ENCODE results near the gene RAB27B.

RAB27B gene

GRCh38 chr18:54931152-54931551 is 102.9 kb downstream of the RAB27B start:
- H3K9ac ChIP-seq (ENCODE audit: low read length) = no peak overlapping the region
- no peaks in the 10 kb centered on the region for H3K79me2 ChIP-seq (ENCODE audit: insufficient read depth, low read length)
- no peak overlapping the region for H3K4me2 ChIP-seq (ENCODE audit: low read length)
- TF ChIP-seq EZH2 (IDR thresholded peaks at IDR 0.05; ENCODE audit: borderline replicate concordance, low read length) (no peak), CTCF (IDR thresholded peaks at IDR 0.05; ENCODE audit: low read length) (no peak)
- H3K27ac ChIP-seq (ENCODE audit: low read depth, low read length, poor library complexity, severe bottlenecking) = no peak overlapping the region
- no peaks in the 10 kb centered on the region for H3K9me3 ChIP-seq (ENCODE audit: low read length)
- no peaks in the 10 kb centered on the region for H3K27me3 ChIP-seq (ENCODE audit: insufficient read depth, low read length)
- H3K36me3 ChIP-seq (ENCODE audit: insufficient read depth, low read length) = no peaks in the 10 kb centered on the region
- H3K4me1 ChIP-seq (ENCODE audit: insufficient read depth, low read length, severe bottlenecking) = no peaks in the 10 kb centered on the region
- no peaks in the 10 kb centered on the region for H4K20me1 ChIP-seq (ENCODE audit: insufficient read depth, low read length)
- H3F3A ChIP-seq (ENCODE audit: insufficient read depth, low read length) = no peaks in the 10 kb centered on the region; the same call in 1 of the 2 replicates
- no peak overlapping the region for H2AFZ ChIP-seq (ENCODE audit: low read length)
- no peaks in the 10 kb centered on the region for H3K9me2 ChIP-seq (ENCODE audit: low read depth, low read length)
- no peak overlapping the region for H3K4me3 ChIP-seq (ENCODE audit: low read depth, low read length, poor library complexity, severe bottlenecking)

- Histone ChIP-seq H3K79me2 (ENCODE audit: insufficient read depth, low read length) (no peaks in the 10 kb centered on the region), H3K9me2 (ENCODE audit: low read depth, low read length) (no peaks in the 10 kb centered on the region), H3K9ac (ENCODE audit: low read length) (no peak overlapping the region), H3F3A (ENCODE audit: insufficient read depth, low read length) (no peaks in the 10 kb centered on the region; the same call in 1 of the 2 replicates), H3K4me1 (ENCODE audit: insufficient read depth, low read length, severe bottlenecking) (no peaks in the 10 kb centered on the region), H3K27ac (ENCODE audit: low read depth, low read length, poor library complexity, severe bottlenecking) (no peak overlapping the region), H3K9me3 (ENCODE audit: low read length) (no peaks in the 10 kb centered on the region), H2AFZ (ENCODE audit: low read length) (no peak overlapping the region), H3K4me2 (ENCODE audit: low read length) (no peak overlapping the region), H3K27me3 (ENCODE audit: insufficient read depth, low read length) (no peaks in the 10 kb centered on the region), H4K20me1 (ENCODE audit: insufficient read depth, low read length) (no peaks in the 10 kb centered on the region), H3K4me3 (ENCODE audit: low read depth, low read length, poor library complexity, severe bottlenecking) (no peak overlapping the region), H3K36me3 (ENCODE audit: insufficient read depth, low read length) (no peaks in the 10 kb centered on the region)
- no peak for TF ChIP-seq EZH2 (IDR thresholded peaks at IDR 0.05; ENCODE audit: borderline replicate concordance, low read length)
- TF ChIP-seq CTCF (IDR thresholded peaks at IDR 0.05; ENCODE audit: low read length) = no peak
These were observed 104.2 kb downstream of the RAB27B start for GRCh38 chr18:54932472-54932871.

- no peaks in the 10 kb centered on the region for H3K9me3 ChIP-seq (ENCODE audit: low read length)
- no peaks in the 10 kb centered on the region for H3K36me3 ChIP-seq (ENCODE audit: insufficient read depth, low read length)
- TF ChIP-seq EZH2 (IDR thresholded peaks at IDR 0.05; ENCODE audit: borderline replicate concordance, low read length) (no peak), CTCF (IDR thresholded peaks at IDR 0.05; ENCODE audit: low read length) (no peak)
These were observed 110.2 kb downstream of the RAB27B start for GRCh38 chr18:54938506-54938905.

More at GRCh38 chr18:54938506-54938905, 110.2 kb downstream of the RAB27B start:
- Histone ChIP-seq H3K4me2 (ENCODE audit: low read length) (no peak overlapping the region), H3F3A (ENCODE audit: insufficient read depth, low read length) (no peaks in the 10 kb centered on the region; the same call in 1 of the 2 replicates), H3K27me3 (ENCODE audit: insufficient read depth, low read length) (no peaks in the 10 kb centered on the region), H3K79me2 (ENCODE audit: insufficient read depth, low read length) (no peaks in the 10 kb centered on the region), H3K9me2 (ENCODE audit: low read depth, low read length) (no peaks in the 10 kb centered on the region), H2AFZ (ENCODE audit: low read length) (no peak overlapping the region), H3K4me1 (ENCODE audit: insufficient read depth, low read length, severe bottlenecking) (no peaks in the 10 kb centered on the region), H3K4me3 (ENCODE audit: low read depth, low read length, poor library complexity, severe bottlenecking) (no peak overlapping the region), H3K9ac (ENCODE audit: low read length) (no peak overlapping the region), H4K20me1 (ENCODE audit: insufficient read depth, low read length) (no peaks in the 10 kb centered on the region), H3K27ac (ENCODE audit: low read depth, low read length, poor library complexity, severe bottlenecking) (no peak overlapping the region)
